CD4-positive, alpha-beta memory T cell (primary cell): ENCODE results near the gene TTLL5. TPM values are rescaled to one million over a fixed set of nuclear protein-coding genes. Genes with fewer than 3 reads are reported as not detected.

Source experiments
- CTCF ChIA-PET: fragments of 350-600 bp; sonication (Branson Sonifier 250); formaldehyde crosslinking; loops from one replicate; lab custom pipeline; 2021; ENCODE audit warnings: inconsistent platforms; ENCODE audit not compliant: partially characterized antibody; lab: Charles Lee
- POLR2A ChIA-PET: fragments of 350-600 bp; sonication (Branson Sonifier 250); formaldehyde crosslinking; loops from one replicate; lab custom pipeline; 2021; ENCODE audit not compliant: partially characterized antibody; lab: Charles Lee
- DNase-seq, 5 donors: peaks; one replicate each; pipeline versions ENCODE4 v3.0.0 to v3.0.0-alpha.2; 2020 to 2022; ENCODE audit warnings: mixed read lengths in 1 of 5
- H3K27ac ChIP-seq: one replicate; pipeline ENCODE4 v1.7.0; 2013; ENCODE audit warnings: low read depth, low read length
- H3K27me3 ChIP-seq: 2 replicates; pipeline ENCODE4 v1.7.0; 2013; ENCODE audit warnings: mild to moderate bottlenecking, low read length, moderate library complexity; ENCODE audit not compliant: insufficient read depth
- H3K36me3 ChIP-seq: 2 replicates; pipeline ENCODE4 v1.7.0; 2013; ENCODE audit warnings: mild to moderate bottlenecking, low read length, moderate library complexity; ENCODE audit not compliant: insufficient read depth
- H3K4me1 ChIP-seq: 2 replicates; pipeline ENCODE4 v1.7.0; 2013; ENCODE audit warnings: mild to moderate bottlenecking, low read length, moderate library complexity; ENCODE audit not compliant: insufficient read depth
- H3K4me3 ChIP-seq, 2 donors: one replicate each; pipeline ENCODE4 v1.7.0; 2013; ENCODE audit warnings: low read length in 2 of 2, mild to moderate bottlenecking in 1 of 2
- H3K9me3 ChIP-seq, 2 donors: one replicate each; pipeline ENCODE4 v1.7.0; 2013; ENCODE audit warnings: low read length in 2 of 2, control low read depth in 1 of 2; ENCODE audit not compliant: control insufficient read depth in 1 of 2
- H3K27ac Mint-ChIP-seq, 7 donors: one replicate each; pipeline ENCODE4 v1.8.0; 2020 to 2021; ENCODE audit warnings: mixed read lengths in 7 of 7, mild to moderate bottlenecking in 6 of 7, inconsistent platforms in 3 of 7, moderate library complexity in 3 of 7
- H3K27me3 Mint-ChIP-seq, 2 donors: one replicate each; pipeline ENCODE4 v1.8.0; 2020 to 2021; ENCODE audit warnings: mixed read lengths in 2 of 2
- H3K36me3 Mint-ChIP-seq, 2 donors: one replicate each; pipeline ENCODE4 v1.8.0; 2020 to 2021; ENCODE audit warnings: mixed read lengths in 2 of 2, inconsistent platforms in 1 of 2, mild to moderate bottlenecking in 1 of 2
- H3K4me1 Mint-ChIP-seq, 4 donors: one replicate each; pipeline ENCODE4 v1.8.0; 2020 to 2021; ENCODE audit warnings: mixed read lengths in 4 of 4, mild to moderate bottlenecking in 1 of 4
- H3K4me3 Mint-ChIP-seq, 8 donors: one replicate each; pipeline ENCODE4 v1.8.0; 2020 to 2021; ENCODE audit warnings: mixed read lengths in 8 of 8, mild to moderate bottlenecking in 7 of 8, moderate library complexity in 6 of 8, inconsistent platforms in 3 of 8
- H3K9me3 Mint-ChIP-seq, 8 donors: one replicate each; pipeline ENCODE4 v1.8.0; 2020 to 2021; ENCODE audit warnings: mixed read lengths in 8 of 8, mild to moderate bottlenecking in 5 of 8, inconsistent platforms in 3 of 8, moderate library complexity in 1 of 8
- intact Hi-C: fragments of 100-400 bp; cut with micrococcal nuclease; formaldehyde crosslinking; loops from one replicate; pipeline ENCODE4 v1.15.1; 2023
- polyA plus RNA-seq, 2 donors: library from polyadenylated mRNA; unstranded; fragments of 300-500 nt; fragmentation: Illumina TruSeq; gene quantifications; one replicate each; pipeline ENCODE4 v1.2.3, GENCODE V29; 2021
- total RNA-seq, 2 experiments: library from RNA; stranded (reverse); gene quantifications; one replicate each; pipeline ENCODE4 v1.2.3, GENCODE V29; 2021

TTLL5 gene
- total and polyA plus RNA-seq, 4 experiments from 2014 or later: 8.4 to 28.2 (median 20.5) TPM

DNA sequence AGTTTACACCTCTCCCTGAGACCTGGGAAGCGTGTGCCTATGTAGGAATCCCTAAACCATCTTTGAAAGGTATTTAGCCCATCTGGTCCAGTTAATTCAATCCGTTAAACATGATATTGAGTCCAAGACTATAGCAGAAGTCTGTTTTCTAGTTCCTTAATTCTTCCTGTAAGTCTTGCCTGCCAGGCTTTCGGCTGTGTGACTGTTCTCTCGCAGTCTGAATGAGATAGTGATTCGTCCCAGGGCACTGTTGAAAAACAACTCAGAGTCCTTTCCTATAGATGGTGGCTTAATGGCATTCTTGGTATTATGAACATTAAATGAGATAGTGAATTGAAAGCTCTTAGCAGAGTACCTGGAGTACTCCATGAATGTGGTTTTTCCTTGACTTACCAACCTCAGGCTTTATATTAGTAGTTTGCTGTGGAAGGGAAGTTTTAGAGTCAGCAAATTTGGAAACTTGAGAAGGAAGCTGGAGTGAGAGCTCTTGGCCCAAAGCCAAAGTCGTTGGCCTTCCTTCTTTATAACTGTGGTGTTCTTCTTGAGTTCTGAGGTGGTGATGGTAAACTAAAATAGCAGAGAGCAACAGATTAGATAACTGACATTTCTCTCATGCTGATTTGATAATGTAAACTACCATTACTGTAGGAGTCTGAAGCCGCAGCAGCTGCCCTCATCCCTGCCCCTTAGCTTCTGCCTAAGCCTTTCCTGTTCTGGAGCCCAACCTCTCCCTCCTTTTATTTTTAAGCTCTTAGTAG, 244.3 kb downstream of the TTLL5 start:
- POLR2A ChIA-PET: interaction anchor here (1.8 kb wide), 1 partner anchor 77 kb away, joined by 13 read pairs; the partner anchor contains the start of gene TGFB3
- Mint-ChIP-seq H3K4me1 (no peaks in the 10 kb centered on the region), H3K9me3 (no peaks in the 10 kb centered on the region), H3K27ac (peak overlapping the region in 1 of 7 donors; percentile 65), H3K4me3 (no peak overlapping the region), H3K27me3 (no peaks in the 10 kb centered on the region), H3K36me3 (peaks cover 0 to 5% of the 10 kb centered on the region in 2 donors)
- Histone ChIP-seq H3K4me1 (no peaks in the 10 kb centered on the region), H3K27me3 (no peaks in the 10 kb centered on the region), H3K27ac (no peak overlapping the region), H3K9me3 (no peaks in the 10 kb centered on the region), H3K36me3 (no peaks in the 10 kb centered on the region), H3K4me3 (no peak overlapping the region)
- DNase-seq: no peak
- CTCF ChIA-PET: interaction anchor here (0.9 to 9.4 kb wide), 10 partner anchors 8 to 327 kb away, joined by 3 to 181 read pairs (median 8); partner anchors contain the start of genes IFT43 and TGFB3
- intact Hi-C loops: loop anchor here (5.0 kb wide), 2 partner anchors 147 to 328 kb away; partner anchors contain the start of gene FLVCR2

DNA sequence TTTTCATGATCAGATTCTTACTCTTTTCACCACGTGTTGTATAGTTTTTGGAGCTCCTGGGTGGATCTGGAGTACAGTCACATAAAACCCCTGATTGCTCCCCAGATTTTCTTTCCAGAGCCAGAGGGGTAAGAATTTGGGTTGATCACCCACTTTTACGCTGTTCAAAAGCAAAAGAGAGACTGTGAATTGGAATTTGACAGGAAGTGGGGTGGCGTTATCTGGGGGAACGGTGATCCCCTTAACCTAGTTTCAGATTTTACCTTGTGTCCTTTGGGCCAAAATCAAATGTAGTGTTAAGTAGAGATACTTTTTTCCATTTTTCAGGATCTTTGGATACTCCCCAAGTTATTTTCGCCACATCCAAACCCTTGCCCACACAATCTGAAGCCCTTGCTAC, 245.2 kb downstream of the TTLL5 start:
- Histone ChIP-seq H3K4me1 (no peaks in the 10 kb centered on the region), H3K9me3 (no peaks in the 10 kb centered on the region), H3K27me3 (no peaks in the 10 kb centered on the region), H3K4me3 (no peak overlapping the region), H3K27ac (no peak overlapping the region), H3K36me3 (no peaks in the 10 kb centered on the region)
- H3K4me3 Mint-ChIP-seq: no peak overlapping the region
- H3K27ac Mint-ChIP-seq: peak overlapping the region in 1 of 7 donors; percentile 65
- DNase-seq: no peak
- no peaks in the 10 kb centered on the region for H3K9me3 Mint-ChIP-seq
- no peaks in the 10 kb centered on the region for H3K4me1 Mint-ChIP-seq
- intact Hi-C loops: loop anchor here (2.0 to 5.0 kb wide), 3 partner anchors 146 to 447 kb away; partner anchors contain the start of gene FLVCR2
- H3K27me3 Mint-ChIP-seq: no peaks in the 10 kb centered on the region
- ChIA-PET CTCF (interaction anchor here (0.7 to 9.4 kb wide), 24 partner anchors 8 to 446 kb away, joined by 3 to 181 read pairs (median 4); partner anchors contain the start of genes IFT43 and TGFB3), POLR2A (interaction anchor here (1.8 kb wide), 1 partner anchor 76 kb away, joined by 13 read pairs; the partner anchor contains the start of gene TGFB3)
- H3K36me3 Mint-ChIP-seq: peaks cover 0 to 5% of the 10 kb centered on the region in 2 donors

- H3K27me3 Mint-ChIP-seq: no peaks in the 10 kb centered on the region
Measured at GRCh38 chr14:75906680-75907280, 245.7 kb downstream of the TTLL5 start.

DNA sequence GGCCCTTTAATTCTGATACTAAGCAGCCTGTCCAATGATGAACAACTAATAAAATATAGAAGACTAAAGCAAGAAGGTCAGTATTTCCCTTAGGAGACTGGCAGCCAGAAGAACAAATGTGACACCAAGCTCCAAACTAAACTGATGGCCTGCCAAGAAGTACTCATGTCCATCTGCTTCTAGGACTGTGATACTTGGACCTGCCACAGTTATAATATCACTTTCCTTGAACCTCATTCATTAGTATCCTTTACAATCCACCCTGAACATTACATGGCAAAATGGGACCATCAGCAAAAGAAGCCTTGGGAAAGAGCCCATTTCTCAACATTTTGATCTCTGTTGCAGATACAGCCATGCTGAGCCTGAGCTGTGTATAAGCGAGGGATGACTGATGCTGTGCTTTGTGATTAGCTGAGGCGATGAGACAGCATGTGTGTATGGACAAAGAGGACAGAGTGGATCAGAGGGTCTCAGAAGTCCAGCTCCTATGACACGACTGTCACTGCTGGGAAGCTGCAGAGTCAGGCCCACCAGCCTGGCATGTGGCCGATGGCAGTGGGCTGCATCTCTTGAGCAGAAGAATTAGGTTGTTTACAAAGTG, 246.8 kb downstream of the TTLL5 start:
- no peak for DNase-seq
- no peaks in the 10 kb centered on the region for H3K36me3 ChIP-seq
- CTCF ChIA-PET: interaction anchor here (1.0 to 9.4 kb wide), 10 partner anchors 10 to 198 kb away, joined by 3 to 181 read pairs (median 7); partner anchors contain the start of genes IFT43 and TGFB3
- Mint-ChIP-seq H3K27me3 (no peaks in the 10 kb centered on the region), H3K36me3 (peaks cover 0 to 5% of the 10 kb centered on the region in 2 donors), H3K27ac (no peak overlapping the region), H3K4me3 (no peak overlapping the region), H3K9me3 (no peaks in the 10 kb centered on the region), H3K4me1 (no peaks in the 10 kb centered on the region)
- POLR2A ChIA-PET: no interaction called here
- H3K4me3 ChIP-seq: no peak overlapping the region
- no peaks in the 10 kb centered on the region for H3K9me3 ChIP-seq
- no peak overlapping the region for H3K27ac ChIP-seq
- no peaks in the 10 kb centered on the region for H3K27me3 ChIP-seq
- intact Hi-C loops: loop anchor here (2.0 to 5.0 kb wide), 3 partner anchors 144 to 445 kb away; partner anchors contain the start of gene FLVCR2
- no peaks in the 10 kb centered on the region for H3K4me1 ChIP-seq

More at GRCh38 chr14:75906680-75907280, 245.7 kb downstream of the TTLL5 start:
- no peaks in the 10 kb centered on the region for H3K4me1 Mint-ChIP-seq
- Histone ChIP-seq H3K4me1 (no peaks in the 10 kb centered on the region), H3K9me3 (no peaks in the 10 kb centered on the region), H3K4me3 (no peak overlapping the region), H3K27me3 (no peaks in the 10 kb centered on the region), H3K36me3 (no peaks in the 10 kb centered on the region), H3K27ac (no peak overlapping the region)
- intact Hi-C loops: loop anchor here (2.0 to 5.0 kb wide), 3 partner anchors 146 to 446 kb away; partner anchors contain the start of gene FLVCR2
- H3K4me3 Mint-ChIP-seq: no peak overlapping the region
- ChIA-PET CTCF (interaction anchor here (0.7 to 9.4 kb wide), 25 partner anchors 9 to 446 kb away, joined by 3 to 181 read pairs (median 4); partner anchors contain the start of genes IFT43 and TGFB3), POLR2A (interaction anchor here (0.6 to 1.8 kb wide), 2 partner anchors 72 to 76 kb away, joined by 3 to 13 read pairs; partner anchors contain the start of gene TGFB3)
- H3K27ac Mint-ChIP-seq: peak overlapping the region in 2 of 7 donors; percentile 3 to 15
- H3K9me3 Mint-ChIP-seq: no peaks in the 10 kb centered on the region
- DNase-seq: peak; percentile 48 to 64 (median 54)
- H3K36me3 Mint-ChIP-seq: peaks cover 0 to 5% of the 10 kb centered on the region in 2 donors

DNA sequence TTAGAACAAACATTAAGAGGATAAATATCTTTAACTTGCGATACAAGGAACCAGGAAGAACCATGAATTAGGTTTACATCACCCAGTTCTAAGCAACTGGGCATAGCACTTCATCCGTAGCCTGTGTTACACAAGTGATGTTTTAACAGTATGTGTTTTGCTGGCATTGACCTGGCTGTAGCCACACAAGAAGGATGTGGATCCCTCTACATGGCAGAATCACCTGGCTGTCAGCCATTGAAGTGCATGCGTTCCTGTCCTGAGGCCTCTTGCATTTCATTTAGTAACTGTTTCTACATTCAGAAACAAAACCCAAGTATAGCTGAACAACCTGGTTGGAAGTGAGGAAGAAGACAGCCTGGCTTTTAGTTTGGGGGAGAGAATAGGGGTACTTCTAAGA, 248.6 kb downstream of the TTLL5 start:
- no peaks in the 10 kb centered on the region for H3K4me1 Mint-ChIP-seq
- H3K4me3 Mint-ChIP-seq: no peak overlapping the region
- H3K36me3 ChIP-seq: no peaks in the 10 kb centered on the region
- ChIA-PET POLR2A (no interaction called here), CTCF (interaction anchor here (9.4 kb wide), 1 partner anchor 71 kb away, joined by 181 read pairs; the partner anchor contains the start of genes IFT43 and TGFB3)
- H3K27me3 Mint-ChIP-seq: no peaks in the 10 kb centered on the region
- no peaks in the 10 kb centered on the region for H3K9me3 ChIP-seq
- H3K4me1 ChIP-seq: no peaks in the 10 kb centered on the region
- H3K27me3 ChIP-seq: no peaks in the 10 kb centered on the region
- no peak for DNase-seq
- H3K9me3 Mint-ChIP-seq: no peaks in the 10 kb centered on the region
- no peak overlapping the region for H3K27ac Mint-ChIP-seq
- intact Hi-C loops: loop anchor here (5.0 kb wide), 2 partner anchors 143 to 332 kb away; partner anchors contain the start of gene FLVCR2
- H3K36me3 Mint-ChIP-seq: peaks cover 0 to 5% of the 10 kb centered on the region in 2 donors
- no peak overlapping the region for H3K27ac ChIP-seq
- no peak overlapping the region for H3K4me3 ChIP-seq

DNA sequence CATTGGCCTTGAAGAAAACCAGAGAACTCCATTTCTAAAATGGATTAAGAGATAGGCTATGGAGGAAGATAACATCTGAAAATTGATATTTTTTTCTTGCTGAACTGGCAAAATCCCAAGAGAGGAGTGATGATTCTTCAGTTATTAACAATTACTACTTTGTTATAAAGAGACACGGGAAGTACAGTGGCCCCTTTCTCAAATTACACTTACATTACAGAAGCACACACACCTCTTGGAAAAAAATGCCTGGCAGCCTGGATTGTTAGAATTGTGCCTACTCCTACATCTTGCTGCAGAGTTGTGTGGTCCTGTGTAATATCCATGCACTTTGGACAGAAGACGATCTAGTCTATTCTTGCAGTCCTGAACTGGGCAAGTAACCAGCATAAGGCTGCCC, 249.0 kb downstream of the TTLL5 start:
- Histone ChIP-seq H3K36me3 (no peaks in the 10 kb centered on the region), H3K27ac (no peak overlapping the region), H3K9me3 (no peaks in the 10 kb centered on the region), H3K27me3 (no peaks in the 10 kb centered on the region), H3K4me3 (no peak overlapping the region), H3K4me1 (no peaks in the 10 kb centered on the region)
- DNase-seq: no peak
- CTCF ChIA-PET: interaction anchor here (9.4 kb wide), 1 partner anchor 71 kb away, joined by 181 read pairs; the partner anchor contains the start of genes IFT43 and TGFB3
- intact Hi-C loops: no loop called here
- no peak overlapping the region for H3K27ac Mint-ChIP-seq
- H3K36me3 Mint-ChIP-seq: peaks cover 0 to 8% of the 10 kb centered on the region in 2 donors
- no peaks in the 10 kb centered on the region for H3K4me1 Mint-ChIP-seq
- no peak overlapping the region for H3K4me3 Mint-ChIP-seq
- no peaks in the 10 kb centered on the region for H3K9me3 Mint-ChIP-seq
- POLR2A ChIA-PET: no interaction called here
- no peaks in the 10 kb centered on the region for H3K27me3 Mint-ChIP-seq
